H9 (cell line): Measurements from ENCODE around the gene SERINC1. TPM values are rescaled to one million over a fixed set of nuclear protein-coding genes. Genes with fewer than 3 reads are reported as not detected.

ENCODE experiments used
- DNase-seq: peaks from one replicate; pipeline ENCODE4 v3.0.0-alpha.2; 2017
- H2AFZ ChIP-seq: one replicate; pipeline ENCODE4 v1.6.1; 2013; ENCODE audit warnings: mild to moderate bottlenecking, low read length, control low read depth, moderate library complexity
- H2AK5ac ChIP-seq: 2 replicates; pipeline ENCODE4 v1.6.1; 2013; ENCODE audit warnings: low read length, control low read depth, mixed read lengths; ENCODE audit not compliant: insufficient read length
- H2BK120ac ChIP-seq: one replicate; pipeline ENCODE4 v1.6.1; 2013; ENCODE audit warnings: low read depth, mild to moderate bottlenecking, low read length, control low read depth, inconsistent platforms; ENCODE audit not compliant: poor library complexity, severe bottlenecking
- H2BK12ac ChIP-seq: 2 replicates; pipeline ENCODE4 v1.6.1; 2013; ENCODE audit warnings: low read length, control low read depth, mixed read lengths, low read depth; ENCODE audit not compliant: insufficient read length
- H2BK15ac ChIP-seq: 2 replicates; pipeline ENCODE4 v1.6.1; 2013; ENCODE audit warnings: low read depth, low read length, control low read depth
- H2BK20ac ChIP-seq: one replicate; pipeline ENCODE4 v1.6.1; 2013; ENCODE audit warnings: low read depth, mild to moderate bottlenecking, low read length, control low read depth, inconsistent platforms; ENCODE audit not compliant: poor library complexity, severe bottlenecking
- H2BK5ac ChIP-seq: 2 replicates; pipeline ENCODE4 v1.6.1; 2013; ENCODE audit warnings: low read length, control low read depth, mixed read lengths; ENCODE audit not compliant: insufficient read length
- H3K14ac ChIP-seq: 2 replicates; pipeline ENCODE4 v1.6.1; 2013; ENCODE audit warnings: low read length, control low read depth; ENCODE audit not compliant: insufficient read depth
- H3K18ac ChIP-seq: 2 replicates; pipeline ENCODE4 v1.6.1; 2013; ENCODE audit warnings: low read depth, mild to moderate bottlenecking, mixed read lengths, low read length, control low read depth; ENCODE audit not compliant: insufficient read length
- H3K23ac ChIP-seq: 2 replicates; pipeline ENCODE4 v1.6.1; 2013; ENCODE audit warnings: low read length, control low read depth, mixed read lengths, low read depth; ENCODE audit not compliant: insufficient read length
- H3K23me2 ChIP-seq: 2 replicates; pipeline ENCODE4 v1.6.1; 2013; ENCODE audit warnings: low read depth, mild to moderate bottlenecking, mixed read lengths, low read length, control low read depth; ENCODE audit not compliant: insufficient read length, poor library complexity, severe bottlenecking
- H3K27ac ChIP-seq: 2 replicates; pipeline ENCODE4 v1.5.1; 2013; ENCODE audit warnings: low read length, control low read depth, mixed read lengths, low read depth; ENCODE audit not compliant: insufficient read length
- H3K27me3 ChIP-seq: 2 replicates; pipeline ENCODE4 v1.6.1; 2013; ENCODE audit warnings: low read length, control low read depth, inconsistent platforms; ENCODE audit not compliant: insufficient read depth
- H3K4ac ChIP-seq: 2 replicates; pipeline ENCODE4 v1.6.1; 2013; ENCODE audit warnings: low read depth, mild to moderate bottlenecking, control low read depth, inconsistent platforms, low read length, moderate library complexity
- H3K4me1 ChIP-seq: 2 replicates; pipeline ENCODE4 v1.6.1; 2013; ENCODE audit warnings: low read length, control low read depth, inconsistent platforms; ENCODE audit not compliant: insufficient read depth
- H3K4me2 ChIP-seq: 2 replicates; pipeline ENCODE4 v1.6.1; 2013; ENCODE audit warnings: low read length, control low read depth, mixed read lengths; ENCODE audit not compliant: insufficient read length, insufficient read depth
- H3K56ac ChIP-seq: 2 replicates; pipeline ENCODE4 v1.6.1; 2013; ENCODE audit warnings: low read depth, mild to moderate bottlenecking, mixed read lengths, low read length, control low read depth; ENCODE audit not compliant: insufficient read length
- H3K79me1 ChIP-seq: 2 replicates; pipeline ENCODE4 v1.6.1; 2013; ENCODE audit warnings: low read depth, mild to moderate bottlenecking, moderate library complexity, low read length, control low read depth, inconsistent platforms; ENCODE audit not compliant: insufficient read depth, poor library complexity, severe bottlenecking
- H3K79me2 ChIP-seq: 2 replicates; pipeline ENCODE4 v1.6.1; 2013; ENCODE audit warnings: low read length, control low read depth, inconsistent platforms; ENCODE audit not compliant: insufficient read depth
- H3K9ac ChIP-seq: 2 replicates; pipeline ENCODE4 v1.6.1; 2013; ENCODE audit warnings: low read length, control low read depth, mixed read lengths; ENCODE audit not compliant: insufficient read length; ENCODE audit errors: extremely low read depth
- H3K9me3 ChIP-seq: one replicate; pipeline ENCODE4 v1.6.1; 2013; ENCODE audit warnings: low read depth, low read length, inconsistent platforms; ENCODE audit not compliant: control insufficient read depth
- H3T11ph ChIP-seq: one replicate; pipeline ENCODE4 v1.6.1; 2013; ENCODE audit warnings: mild to moderate bottlenecking, low read length, control low read depth, inconsistent platforms
- H4K20me1 ChIP-seq: one replicate; pipeline ENCODE4 v1.6.1; 2013; ENCODE audit not compliant: control insufficient read depth, insufficient read length, insufficient read depth
- H4K5ac ChIP-seq: 2 replicates; pipeline ENCODE4 v1.6.1; 2013; ENCODE audit warnings: low read depth, mild to moderate bottlenecking, mixed read lengths, low read length, control low read depth; ENCODE audit not compliant: insufficient read length
- H4K8ac ChIP-seq: replicated peaks from 2 replicates; pipeline ENCODE4 v1.6.1; 2013; ENCODE audit warnings: low read length, control low read depth, mixed read lengths, low read depth; ENCODE audit not compliant: insufficient read length
- H4K91ac ChIP-seq: 2 replicates; pipeline ENCODE4 v1.6.1; 2013; ENCODE audit warnings: low read depth, mild to moderate bottlenecking, moderate library complexity, mixed read lengths, low read length, control low read depth; ENCODE audit not compliant: insufficient read length
- H3K27ac Mint-ChIP-seq, 3 experiments: 2 replicates in 2 of 3; 3 replicates in 1 of 3; pipeline ENCODE4 v1.8.0; 2020 to 2021; ENCODE audit warnings: mixed read lengths in 3 of 3, mild to moderate bottlenecking in 1 of 3, moderate library complexity in 1 of 3
- H3K27me3 Mint-ChIP-seq: 2 replicates; pipeline ENCODE4 v1.8.0; 2021; ENCODE audit warnings: low read depth, mild to moderate bottlenecking, moderate library complexity, mixed read lengths
- H3K36me3 Mint-ChIP-seq, 3 experiments: 2 replicates in 2 of 3; 3 replicates in 1 of 3; pipeline ENCODE4 v1.8.0; 2020 to 2021; ENCODE audit warnings: low read depth in 3 of 3, mixed read lengths in 3 of 3; ENCODE audit not compliant: insufficient read depth in 1 of 3
- H3K4me1 Mint-ChIP-seq, 2 experiments: 2 replicates each; pipeline ENCODE4 v1.8.0; 2020; ENCODE audit warnings: mixed read lengths in 2 of 2
- H3K4me3 Mint-ChIP-seq, 2 experiments: 2 replicates in 1 of 2; 3 replicates in 1 of 2; pipeline ENCODE4 v1.8.0; 2020 to 2021; ENCODE audit warnings: mild to moderate bottlenecking in 2 of 2, mixed read lengths in 2 of 2, moderate library complexity in 1 of 2
- H3K9me3 Mint-ChIP-seq, 2 experiments: 2 replicates in 1 of 2; 3 replicates in 1 of 2; pipeline ENCODE4 v1.8.0; 2020; ENCODE audit warnings: mild to moderate bottlenecking in 2 of 2, mixed read lengths in 2 of 2, moderate library complexity in 1 of 2
- CTCF ChIP-seq: fragments of 200-600 bp; sonication (generic); conservative IDR thresholded peaks from 3 replicates; pipeline ENCODE4 v1.8.0; 2021; ENCODE audit warnings: antibody characterized with exemption, mild to moderate bottlenecking
- WGBS: extraction: QIAGEN DNeasy Blood & Tissue Kit; methylation state at CpG from one replicate; pipeline ENCODE4 v1.1.7; 2013; ENCODE audit warnings: missing lambda C conversion rate, low lambda C conversion rate, mixed read lengths; ENCODE audit not compliant: insufficient read length; ENCODE audit errors: extremely low coverage; 5-methylcytosine and 5-hydroxymethylcytosine counted together
- total RNA-seq: library from RNA; stranded (reverse); gene quantifications from 2 replicates; pipeline ENCODE4 v1.2.1, GENCODE V29; 2021

Gene SERINC1
- total RNA-seq, 1 experiment from 2014 or later = 48.4 TPM

GRCh38 chr6:122494665-122495272 is 23.2 kb upstream of the SERINC1 start:
- Histone ChIP-seq H3K9me3 (peaks cover 31% of the 10 kb centered on the region), H3K56ac (no peak overlapping the region), H3T11ph (no peak overlapping the region), H4K8ac (no peak overlapping the region), H3K79me2 (peaks cover 13% of the 10 kb centered on the region; the same call in 1 of the 2 replicates), H2BK12ac (no peak overlapping the region), H3K4me1 (no peaks in the 10 kb centered on the region), H2BK15ac (no peak overlapping the region), H3K9ac (no peak overlapping the region), H3K27ac (no peak overlapping the region), H3K23ac (no peak overlapping the region), H2AK5ac (no peak overlapping the region), H2AFZ (no peak overlapping the region), H3K23me2 (no peaks in the 10 kb centered on the region), H4K20me1 (no peaks in the 10 kb centered on the region), H3K79me1 (no peaks in the 10 kb centered on the region), H3K27me3 (no peaks in the 10 kb centered on the region), H4K91ac (no peak overlapping the region), H3K14ac (no peak overlapping the region), H2BK120ac (no peak overlapping the region), H3K18ac (no peak overlapping the region), H4K5ac (no peak overlapping the region), H3K4ac (no peak overlapping the region), H3K4me2 (no peak overlapping the region), H2BK5ac (no peak overlapping the region), H2BK20ac (no peak overlapping the region)
- peaks cover 31 to 47% of the 10 kb centered on the region in 2 experiments for H3K9me3 Mint-ChIP-seq
- H3K27ac Mint-ChIP-seq = no peak overlapping the region
- H3K27me3 Mint-ChIP-seq = peaks cover 2% of the 10 kb centered on the region
- DNase-seq = no peak
- no peaks in the 10 kb centered on the region for H3K4me1 Mint-ChIP-seq
- H3K36me3 Mint-ChIP-seq = peaks cover 40 to 82% (median 49%) of the 10 kb centered on the region in 3 experiments
- H3K4me3 Mint-ChIP-seq = no peak overlapping the region
- WGBS = no CpG with 5 or more reads among the region's 4 CpGs
- TF ChIP-seq CTCF = no peak
